C4-2B (cell line): ENCODE results near the gene LMF1.

Source experiments
- CTCF ChIP-seq: fragments of 450-650 bp; conservative IDR thresholded peaks from 2 replicates; pipeline ENCODE4 v1.5.1; 2017; ENCODE audit warnings: mild to moderate bottlenecking
- ZFX ChIP-seq: fragments of 450-650 bp; IDR thresholded peaks from 2 replicates; pipeline ENCODE4 v1.6.1; 2017

- no peak for TF ChIP-seq CTCF
- TF ChIP-seq ZFX: no peak
Measured at GRCh38 chr16:869823-870641, 100.8 kb downstream of the LMF1 start.
